GM19463 (cell line): ENCODE results near the gene SYMPK.
A peak's percentile ranks its signal among the peaks of the same experiment; 100 is the strongest.

Experiments
- ATAC-seq: cut with Tn5 transposase; IDR thresholded peaks from one replicate; pipeline ENCODE4 v1.9.1; 2021; ENCODE audit warnings: mild to moderate bottlenecking, moderate library complexity; ENCODE audit not compliant: unreplicated experiment

The SYMPK gene

GRCh38 chr19:45782820-45783785 is 79.8 kb downstream of the SYMPK start:
- no peak for ATAC-seq

- ATAC-seq: no peak
Measured at GRCh38 chr19:45782162-45782691, 80.7 kb downstream of the SYMPK start, which contains the start of gene DMPK. Gene DMPK (minus strand): TSS chr19:45782490. CDS start chr19:45782352, 138 bp downstream.

- ATAC-seq: no peak
Measured at GRCh38 chr19:45781214-45782161, 81.5 kb downstream of the SYMPK start.

GRCh38 chr19:45780448-45781213 is 82.3 kb downstream of the SYMPK start:
- ATAC-seq: no peak

GRCh38 chr19:45780146-45780447 is 82.8 kb downstream of the SYMPK start:
- no peak for ATAC-seq

- ATAC-seq: peak; percentile 93
Measured at GRCh38 chr19:45779231-45780145, 83.5 kb downstream of the SYMPK start.

GRCh38 chr19:45778010-45778661 is 84.8 kb downstream of the SYMPK start:
- no peak for ATAC-seq

- ATAC-seq: no peak
Measured at GRCh38 chr19:45777395-45777961, 85.5 kb downstream of the SYMPK start.

GRCh38 chr19:45774765-45775164 is 88.2 kb downstream of the SYMPK start:
- ATAC-seq: no peak

GRCh38 chr19:45773384-45773783 is 89.6 kb downstream of the SYMPK start:
- no peak for ATAC-seq

- no peak for ATAC-seq
Measured at GRCh38 chr19:45772912-45773311, 90.0 kb downstream of the SYMPK start.

GRCh38 chr19:45772130-45772840 is 90.7 kb downstream of the SYMPK start:
- no peak for ATAC-seq

- ATAC-seq: no peak
Measured at GRCh38 chr19:45771311-45771933, 91.5 kb downstream of the SYMPK start.

GRCh38 chr19:45770192-45771101 is 92.5 kb downstream of the SYMPK start:
- ATAC-seq: peak; percentile 48

- ATAC-seq: no peak
Measured at GRCh38 chr19:45769821-45770191, 93.1 kb downstream of the SYMPK start.

- peak; percentile 59 for ATAC-seq
Measured at GRCh38 chr19:45768984-45769782, 93.8 kb downstream of the SYMPK start, which contains the start of gene SIX5. Gene SIX5 (minus strand): TSS chr19:45769252. CDS start chr19:45768844, 408 bp downstream.
